ENCODE results near the gene CREG1.
A peak's percentile ranks its signal among the peaks of the same experiment; 100 is the strongest.

The CREG1 gene

DNA sequence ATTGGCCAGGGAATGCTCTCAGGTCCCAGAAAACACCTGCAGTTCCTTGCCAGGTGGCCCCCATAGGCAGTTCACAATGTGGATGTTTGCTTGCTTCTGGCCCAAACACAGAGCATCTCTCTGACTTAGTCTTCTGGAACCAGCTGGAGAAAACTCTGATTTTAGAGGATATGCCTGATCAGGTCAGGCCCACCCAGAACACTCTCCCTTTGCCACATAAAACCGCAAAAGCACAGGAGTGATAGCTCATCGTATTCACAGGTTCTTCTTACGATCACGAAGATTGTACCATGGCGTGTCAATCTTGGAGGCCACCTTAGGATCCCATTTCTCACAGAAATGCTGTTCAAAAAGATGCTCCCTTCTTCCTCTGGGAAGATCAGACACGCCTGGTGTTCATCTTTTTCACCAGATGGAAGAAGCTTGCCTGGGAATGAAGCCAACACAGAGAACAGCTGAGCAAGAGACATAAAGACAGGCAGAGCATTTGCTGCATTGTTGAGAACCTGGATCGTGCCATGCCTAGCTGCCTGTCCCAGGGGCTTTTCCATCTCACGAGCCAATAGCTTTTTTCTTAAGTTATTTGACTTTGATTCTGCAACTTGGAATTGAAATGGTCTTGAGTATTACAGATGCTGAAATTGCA is 23.6 kb downstream of the CREG1 start:
- no peak for TF ChIP-seq CTCF (IDR thresholded peaks at IDR 0.05; ENCODE audit: extremely low read depth, missing control alignments)
- no peak for DNase-seq (ENCODE audit: low spot score)

- no peak for DNase-seq (ENCODE audit: low spot score)
- no peak for TF ChIP-seq CTCF (IDR thresholded peaks at IDR 0.05; ENCODE audit: extremely low read depth, missing control alignments)
Measured at GRCh38 chr1:167528057-167528728, 25.4 kb downstream of the CREG1 start.

DNA sequence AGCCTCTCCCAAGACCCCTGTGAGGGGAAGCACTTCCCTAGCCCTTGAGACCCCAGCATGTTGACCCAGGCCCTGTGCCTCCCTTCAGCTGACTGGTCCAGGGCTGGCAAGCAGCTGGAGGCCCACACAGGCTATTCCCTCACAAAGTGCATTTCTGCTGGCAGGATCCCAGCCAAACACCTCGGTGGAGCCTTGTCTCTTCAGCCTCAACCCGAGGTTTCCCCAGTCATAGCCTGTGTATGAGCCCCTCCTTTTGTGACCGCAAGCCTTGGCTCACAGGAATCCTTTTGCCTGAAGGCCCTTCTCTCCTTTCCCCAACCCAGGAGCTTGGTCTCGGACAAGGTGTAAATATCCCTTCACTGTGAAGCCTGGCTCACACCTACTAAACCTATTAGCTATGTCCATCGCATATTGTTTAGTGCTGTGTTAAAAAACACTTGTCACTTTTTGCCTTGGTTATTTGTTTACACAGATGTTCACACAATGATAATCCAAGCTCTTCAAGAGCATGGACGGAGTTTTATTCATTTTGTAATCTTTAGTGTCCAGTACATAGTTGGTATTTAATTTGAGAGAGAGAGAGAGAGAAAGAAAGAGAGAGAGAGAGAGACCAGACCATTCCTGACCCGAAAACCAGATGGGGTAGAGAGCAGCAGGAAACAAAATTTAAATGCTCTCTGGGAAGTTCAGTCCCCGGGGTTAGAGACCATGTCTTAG is 26.7 kb downstream of the CREG1 start:
- no peak for DNase-seq (ENCODE audit: low spot score)
- TF ChIP-seq CTCF (IDR thresholded peaks at IDR 0.05; ENCODE audit: extremely low read depth, missing control alignments): no peak

DNA sequence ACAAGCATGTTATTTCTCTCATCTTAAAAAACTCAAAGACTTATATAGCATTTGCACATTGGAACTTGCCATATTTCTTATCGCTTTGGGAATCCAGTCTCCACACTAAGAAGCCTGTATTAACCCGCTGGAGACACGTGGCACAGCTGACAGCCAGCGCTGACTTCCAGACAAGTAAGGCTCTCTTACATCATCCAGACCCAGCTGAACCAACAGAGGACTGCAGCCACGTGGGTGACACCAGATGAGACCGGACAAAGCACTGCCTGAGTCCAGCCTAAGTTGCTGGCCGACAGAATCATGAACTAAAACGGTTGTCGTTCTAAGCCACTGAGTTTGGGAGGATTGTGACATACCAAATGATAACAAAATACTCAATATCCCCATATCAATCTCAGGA is 28.9 kb downstream of the CREG1 start:
- no peak for TF ChIP-seq CTCF (IDR thresholded peaks at IDR 0.05; ENCODE audit: extremely low read depth, missing control alignments)
- DNase-seq (ENCODE audit: low spot score): no peak

GRCh38 chr1:167522246-167522645 is 31.3 kb downstream of the CREG1 start:
- DNase-seq (ENCODE audit: low spot score): no peak
- no peak for TF ChIP-seq CTCF (IDR thresholded peaks at IDR 0.05; ENCODE audit: extremely low read depth, missing control alignments)

DNA sequence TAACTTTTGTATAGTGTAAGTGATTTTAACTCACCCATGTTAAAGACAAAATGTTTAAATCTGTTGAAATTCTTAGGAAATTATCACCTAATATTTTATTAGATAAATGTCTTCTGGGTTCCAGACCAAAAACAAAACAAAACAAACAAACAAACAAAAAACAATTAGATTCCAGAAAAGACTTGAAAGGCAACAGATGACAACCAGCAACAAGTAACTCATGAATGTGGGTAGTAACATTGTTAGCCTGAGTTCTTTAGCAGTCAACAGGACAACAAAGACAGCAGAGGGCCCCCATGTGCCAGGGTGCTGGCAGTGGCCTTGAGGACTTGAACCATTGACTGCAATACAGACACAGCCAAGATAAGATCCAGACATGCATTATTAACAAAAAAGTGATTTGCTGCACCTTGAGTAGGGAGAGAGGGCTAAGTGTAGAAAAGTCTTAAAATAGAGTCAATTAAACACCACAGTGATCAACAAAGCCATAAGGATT is 32.8 kb downstream of the CREG1 start:
- no peak for TF ChIP-seq CTCF (IDR thresholded peaks at IDR 0.05; ENCODE audit: extremely low read depth, missing control alignments)
- DNase-seq (ENCODE audit: low spot score): no peak

DNA sequence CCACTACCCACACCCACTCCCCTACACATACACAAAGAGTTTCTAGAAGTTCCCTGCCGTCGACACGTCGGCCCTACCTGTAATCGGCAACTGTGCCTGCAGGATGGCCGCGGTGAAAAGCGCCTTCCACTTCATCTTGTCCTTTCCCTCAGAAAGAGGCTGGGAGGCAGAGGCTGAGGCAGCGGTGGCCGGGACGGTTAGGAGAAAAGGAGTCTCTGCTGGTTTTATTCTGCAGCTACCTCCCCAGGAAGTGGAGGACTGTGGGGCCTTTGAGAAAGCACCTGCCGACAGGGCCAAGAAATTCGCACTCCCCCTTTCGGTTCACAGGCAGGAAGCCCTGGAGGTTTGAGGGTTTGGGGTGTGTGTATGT is 35.2 kb downstream of the CREG1 start, which contains the start of gene CD247:
Gene CD247, minus strand, starts transcription at position 199 of the 370 bp plus-strand sequence. Its CDS starts 64 bp downstream, at position 135.
- DNase-seq (ENCODE audit: low spot score): peak; percentile 41
- no peak for TF ChIP-seq CTCF (IDR thresholded peaks at IDR 0.05; ENCODE audit: extremely low read depth, missing control alignments)

Measured in GM20000 (cell line).